Measurements from ENCODE around the gene DLGAP1. TPM values are rescaled to one million over a fixed set of nuclear protein-coding genes. Genes with fewer than 3 reads are reported as not detected.

DLGAP1 gene
- polyA plus RNA-seq, 1 donor from 2014 or later = 4.5 TPM

GRCh38 chr18:3816610-3817363 is 638.3 kb downstream of the DLGAP1 start:
- no peak for TF ChIP-seq RAD21 (conservative IDR thresholded peaks at IDR 0.05)
- TF ChIP-seq EP300 (conservative IDR thresholded peaks at IDR 0.05; ENCODE audit: poor library complexity, severe bottlenecking) = no peak
- TF ChIP-seq CTCF (IDR thresholded peaks at IDR 0.05; ENCODE audit: poor library complexity, severe bottlenecking) = no peak
- TF ChIP-seq POLR2AphosphoS5 (IDR thresholded peaks at IDR 0.05) = no peak
- TF ChIP-seq, protein P1, sequence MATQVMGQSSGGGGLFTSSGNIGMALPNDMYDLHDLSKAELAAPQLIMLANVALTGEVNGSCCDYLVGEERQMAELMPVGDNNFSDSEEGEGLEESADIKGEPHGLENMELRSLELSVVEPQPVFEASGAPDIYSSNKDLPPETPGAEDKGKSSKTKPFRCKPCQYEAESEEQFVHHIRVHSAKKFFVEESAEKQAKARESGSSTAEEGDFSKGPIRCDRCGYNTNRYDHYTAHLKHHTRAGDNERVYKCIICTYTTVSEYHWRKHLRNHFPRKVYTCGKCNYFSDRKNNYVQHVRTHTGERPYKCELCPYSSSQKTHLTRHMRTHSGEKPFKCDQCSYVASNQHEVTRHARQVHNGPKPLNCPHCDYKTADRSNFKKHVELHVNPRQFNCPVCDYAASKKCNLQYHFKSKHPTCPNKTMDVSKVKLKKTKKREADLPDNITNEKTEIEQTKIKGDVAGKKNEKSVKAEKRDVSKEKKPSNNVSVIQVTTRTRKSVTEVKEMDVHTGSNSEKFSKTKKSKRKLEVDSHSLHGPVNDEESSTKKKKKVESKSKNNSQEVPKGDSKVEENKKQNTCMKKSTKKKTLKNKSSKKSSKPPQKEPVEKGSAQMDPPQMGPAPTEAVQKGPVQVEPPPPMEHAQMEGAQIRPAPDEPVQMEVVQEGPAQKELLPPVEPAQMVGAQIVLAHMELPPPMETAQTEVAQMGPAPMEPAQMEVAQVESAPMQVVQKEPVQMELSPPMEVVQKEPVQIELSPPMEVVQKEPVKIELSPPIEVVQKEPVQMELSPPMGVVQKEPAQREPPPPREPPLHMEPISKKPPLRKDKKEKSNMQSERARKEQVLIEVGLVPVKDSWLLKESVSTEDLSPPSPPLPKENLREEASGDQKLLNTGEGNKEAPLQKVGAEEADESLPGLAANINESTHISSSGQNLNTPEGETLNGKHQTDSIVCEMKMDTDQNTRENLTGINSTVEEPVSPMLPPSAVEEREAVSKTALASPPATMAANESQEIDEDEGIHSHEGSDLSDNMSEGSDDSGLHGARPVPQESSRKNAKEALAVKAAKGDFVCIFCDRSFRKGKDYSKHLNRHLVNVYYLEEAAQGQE (IDR thresholded peaks at IDR 0.05; ENCODE audit: borderline replicate concordance) = no peak
- no peak for TF ChIP-seq EZH2 (IDR thresholded peaks at IDR 0.05; ENCODE audit: borderline replicate concordance, insufficient read depth, low read length, poor library complexity, severe bottlenecking)
- TF ChIP-seq SMC3 (conservative IDR thresholded peaks at IDR 0.05; ENCODE audit: poor library complexity) = no peak
- TF ChIP-seq MXI1 (conservative IDR thresholded peaks at IDR 0.05; ENCODE audit: poor library complexity, severe bottlenecking) = no peak
- TF ChIP-seq TAF1 (IDR thresholded peaks at IDR 0.05; ENCODE audit: low read depth) = no peak
- H3K27me3 ChIP-seq (ENCODE audit: insufficient read depth, low read depth, low read length) = no peaks in the 10 kb centered on the region
- no peaks in the 10 kb centered on the region for H3F3A ChIP-seq (ENCODE audit: insufficient read depth, low read length, poor library complexity, severe bottlenecking)
- no peak overlapping the region for H2AFZ ChIP-seq (ENCODE audit: low read depth, low read length)
- H4K20me1 ChIP-seq (ENCODE audit: insufficient read depth) = no peaks in the 10 kb centered on the region
- no peak overlapping the region for H3K4me2 ChIP-seq (ENCODE audit: low read length)
- no peaks in the 10 kb centered on the region for H3K79me2 ChIP-seq (replicated peaks; ENCODE audit: insufficient read depth, low read length)
- no peaks in the 10 kb centered on the region for H3K36me3 ChIP-seq (ENCODE audit: insufficient read depth, low read length)
- no peaks in the 10 kb centered on the region for H3K9me2 ChIP-seq (ENCODE audit: insufficient read depth, low read length)
- H3K4me3 ChIP-seq (ENCODE audit: low read length) = no peak overlapping the region
- H3K9ac ChIP-seq (ENCODE audit: low read length) = no peak overlapping the region
- no peak overlapping the region for H3K27ac ChIP-seq (ENCODE audit: low read length)
- H3K9me3 ChIP-seq (ENCODE audit: low read length) = no peaks in the 10 kb centered on the region

GRCh38 chr18:3815991-3816390 is 639.1 kb downstream of the DLGAP1 start:
- no peak overlapping the region for H2AFZ ChIP-seq (ENCODE audit: low read depth, low read length)
- H3K27me3 ChIP-seq (ENCODE audit: insufficient read depth, low read depth, low read length) = no peaks in the 10 kb centered on the region
- no peaks in the 10 kb centered on the region for H3K9me2 ChIP-seq (ENCODE audit: insufficient read depth, low read length)
- H3K9ac ChIP-seq (ENCODE audit: low read length) = no peak overlapping the region
- H3K4me3 ChIP-seq (ENCODE audit: low read length) = no peak overlapping the region
- no peaks in the 10 kb centered on the region for H4K20me1 ChIP-seq (ENCODE audit: insufficient read depth)
- H3K79me2 ChIP-seq (replicated peaks; ENCODE audit: insufficient read depth, low read length) = no peaks in the 10 kb centered on the region
- no peak overlapping the region for H3K27ac ChIP-seq (ENCODE audit: low read length)
- H3K4me2 ChIP-seq (ENCODE audit: low read length) = no peak overlapping the region
- H3F3A ChIP-seq (ENCODE audit: insufficient read depth, low read length, poor library complexity, severe bottlenecking) = no peaks in the 10 kb centered on the region
- TF ChIP-seq TAF1 (IDR thresholded peaks at IDR 0.05; ENCODE audit: low read depth) (no peak), MXI1 (conservative IDR thresholded peaks at IDR 0.05; ENCODE audit: poor library complexity, severe bottlenecking) (no peak), SMC3 (conservative IDR thresholded peaks at IDR 0.05; ENCODE audit: poor library complexity) (no peak), EP300 (conservative IDR thresholded peaks at IDR 0.05; ENCODE audit: poor library complexity, severe bottlenecking) (no peak), EZH2 (IDR thresholded peaks at IDR 0.05; ENCODE audit: borderline replicate concordance, insufficient read depth, low read length, poor library complexity, severe bottlenecking) (no peak), POLR2AphosphoS5 (IDR thresholded peaks at IDR 0.05) (no peak), CTCF (IDR thresholded peaks at IDR 0.05; ENCODE audit: poor library complexity, severe bottlenecking) (no peak)
- TF ChIP-seq, protein P1 (IDR thresholded peaks at IDR 0.05; ENCODE audit: borderline replicate concordance) = no peak
- H3K36me3 ChIP-seq (ENCODE audit: insufficient read depth, low read length) = no peaks in the 10 kb centered on the region
- no peaks in the 10 kb centered on the region for H3K9me3 ChIP-seq (ENCODE audit: low read length)

Data from neural cell (in vitro differentiated cells).